ENCODE results near the gene OBI1. TPM values are rescaled to one million over a fixed set of nuclear protein-coding genes. Genes with fewer than 3 reads are reported as not detected.

OBI1 gene
- total RNA-seq, 1 experiment from 2014 or later: 7.9 TPM

DNA sequence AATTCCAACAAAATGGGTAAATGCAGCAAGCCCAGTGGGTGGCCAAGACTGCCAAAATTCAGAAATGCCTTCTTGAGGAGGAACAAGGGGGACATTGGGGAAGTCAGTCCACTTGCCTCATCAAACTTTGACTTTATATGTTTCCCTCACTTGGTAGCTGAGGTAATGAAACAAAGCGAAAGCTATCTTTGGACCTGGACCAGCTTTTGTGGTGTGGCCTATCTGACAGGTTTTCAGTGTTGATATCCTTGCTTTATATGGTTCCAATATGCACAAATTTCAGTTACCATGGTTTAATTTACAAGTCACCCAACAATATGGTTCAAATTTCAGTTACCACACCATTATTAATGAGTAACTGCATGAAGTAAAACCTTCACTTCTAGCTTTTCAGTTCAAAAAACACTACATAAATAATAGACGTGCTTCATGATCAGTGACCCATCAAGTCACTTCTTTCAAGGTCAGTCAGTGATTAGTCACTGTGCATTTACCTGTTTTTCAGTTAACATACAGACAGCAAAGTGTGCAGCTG is 38.0 kb downstream of the OBI1 start:
- Histone ChIP-seq H3K36me3 (ENCODE audit: low read depth, low read length) (peaks cover 19% of the 10 kb centered on the region; the same call in 1 of the 2 replicates), H3K4me1 (ENCODE audit: insufficient read depth, low read length) (no peaks in the 10 kb centered on the region), H3K9ac (ENCODE audit: low read length) (no peak overlapping the region), H3F3A (ENCODE audit: low read length, unreplicated experiment) (no peaks in the 10 kb centered on the region), H3K4me3 (ENCODE audit: low read length) (no peak overlapping the region), H4K20me1 (ENCODE audit: low read length) (no peaks in the 10 kb centered on the region), H3K27me3 (ENCODE audit: low read length) (no peaks in the 10 kb centered on the region), H3K79me2 (ENCODE audit: low read length) (no peaks in the 10 kb centered on the region), H3K27ac (ENCODE audit: low read length) (no peak overlapping the region), H3K9me2 (replicated peaks; ENCODE audit: low read length) (no peaks in the 10 kb centered on the region), H2AFZ (ENCODE audit: low read length) (no peak overlapping the region), H3K9me3 (ENCODE audit: low read length) (no peaks in the 10 kb centered on the region), H3K4me2 (ENCODE audit: low read length) (no peak overlapping the region)
- ChIA-PET POLR2A (ENCODE audit: unreplicated experiment) (no interaction called here), CTCF (no interaction called here)
- TF ChIP-seq, protein P1, sequence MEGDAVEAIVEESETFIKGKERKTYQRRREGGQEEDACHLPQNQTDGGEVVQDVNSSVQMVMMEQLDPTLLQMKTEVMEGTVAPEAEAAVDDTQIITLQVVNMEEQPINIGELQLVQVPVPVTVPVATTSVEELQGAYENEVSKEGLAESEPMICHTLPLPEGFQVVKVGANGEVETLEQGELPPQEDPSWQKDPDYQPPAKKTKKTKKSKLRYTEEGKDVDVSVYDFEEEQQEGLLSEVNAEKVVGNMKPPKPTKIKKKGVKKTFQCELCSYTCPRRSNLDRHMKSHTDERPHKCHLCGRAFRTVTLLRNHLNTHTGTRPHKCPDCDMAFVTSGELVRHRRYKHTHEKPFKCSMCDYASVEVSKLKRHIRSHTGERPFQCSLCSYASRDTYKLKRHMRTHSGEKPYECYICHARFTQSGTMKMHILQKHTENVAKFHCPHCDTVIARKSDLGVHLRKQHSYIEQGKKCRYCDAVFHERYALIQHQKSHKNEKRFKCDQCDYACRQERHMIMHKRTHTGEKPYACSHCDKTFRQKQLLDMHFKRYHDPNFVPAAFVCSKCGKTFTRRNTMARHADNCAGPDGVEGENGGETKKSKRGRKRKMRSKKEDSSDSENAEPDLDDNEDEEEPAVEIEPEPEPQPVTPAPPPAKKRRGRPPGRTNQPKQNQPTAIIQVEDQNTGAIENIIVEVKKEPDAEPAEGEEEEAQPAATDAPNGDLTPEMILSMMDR (conservative IDR thresholded peaks at IDR 0.05; ENCODE audit: low read depth, low read length): no peak
- TF ChIP-seq EZH2 (IDR thresholded peaks at IDR 0.05; ENCODE audit: low read length, unreplicated experiment) (no peak), EZH2phosphoT487 (IDR thresholded peaks at IDR 0.05; ENCODE audit: borderline replicate concordance, low read length) (no peak)
- no peak for DNase-seq
- intact Hi-C loops (cut with micrococcal nuclease): no loop called here
- no peak for ATAC-seq
- BruUV-seq (replicated peaks): no TSS peak

DNA sequence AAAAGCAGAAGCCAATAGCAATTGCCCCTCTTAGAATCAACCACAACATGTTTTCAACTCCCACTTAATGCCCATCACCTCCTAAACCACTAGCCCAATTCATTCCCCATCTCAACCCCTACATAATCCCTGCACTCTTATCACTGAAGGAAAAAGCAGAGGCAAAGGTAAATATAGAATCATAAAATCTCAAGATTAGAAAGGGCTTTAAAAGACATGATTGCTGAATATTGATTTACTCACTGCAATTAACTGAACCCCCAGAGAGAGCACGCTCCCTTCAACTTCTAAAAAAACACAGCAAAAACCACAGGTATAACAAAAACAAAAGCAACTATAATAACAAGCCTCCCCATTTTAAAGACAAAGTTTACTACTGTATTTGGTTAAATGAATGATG is 40.5 kb downstream of the OBI1 start:
- Histone ChIP-seq H3K9me3 (ENCODE audit: low read length) (no peaks in the 10 kb centered on the region), H3F3A (ENCODE audit: low read length, unreplicated experiment) (no peaks in the 10 kb centered on the region), H3K4me1 (ENCODE audit: insufficient read depth, low read length) (no peaks in the 10 kb centered on the region), H2AFZ (ENCODE audit: low read length) (no peak overlapping the region), H3K4me2 (ENCODE audit: low read length) (no peak overlapping the region), H3K9ac (ENCODE audit: low read length) (no peak overlapping the region), H3K27ac (ENCODE audit: low read length) (no peak overlapping the region), H3K27me3 (ENCODE audit: low read length) (no peaks in the 10 kb centered on the region), H3K36me3 (ENCODE audit: low read depth, low read length) (peaks cover 17% of the 10 kb centered on the region; the same call in 1 of the 2 replicates), H3K79me2 (ENCODE audit: low read length) (no peaks in the 10 kb centered on the region), H3K4me3 (ENCODE audit: low read length) (no peak overlapping the region), H4K20me1 (ENCODE audit: low read length) (no peaks in the 10 kb centered on the region), H3K9me2 (replicated peaks; ENCODE audit: low read length) (no peaks in the 10 kb centered on the region)
- POLR2A ChIA-PET (ENCODE audit: unreplicated experiment): no interaction called here
- ATAC-seq (no peak), DNase-seq (no peak)
- CTCF ChIA-PET: no interaction called here
- no peak for TF ChIP-seq EZH2 (IDR thresholded peaks at IDR 0.05; ENCODE audit: low read length, unreplicated experiment)
- TF ChIP-seq EZH2phosphoT487 (IDR thresholded peaks at IDR 0.05; ENCODE audit: borderline replicate concordance, low read length): no peak
- TF ChIP-seq, protein P1 (conservative IDR thresholded peaks at IDR 0.05; ENCODE audit: low read depth, low read length): no peak
- intact Hi-C loops (cut with micrococcal nuclease): no loop called here
- BruUV-seq (replicated peaks): no TSS peak

- BruUV-seq (replicated peaks): no TSS peak
- no peak for ATAC-seq
- intact Hi-C loops (cut with micrococcal nuclease): no loop called here
- Histone ChIP-seq H3F3A (ENCODE audit: low read length, unreplicated experiment) (no peaks in the 10 kb centered on the region), H3K9me2 (replicated peaks; ENCODE audit: low read length) (no peaks in the 10 kb centered on the region), H3K27me3 (ENCODE audit: low read length) (no peaks in the 10 kb centered on the region), H3K79me2 (ENCODE audit: low read length) (no peaks in the 10 kb centered on the region), H3K4me1 (ENCODE audit: insufficient read depth, low read length) (no peaks in the 10 kb centered on the region), H3K36me3 (ENCODE audit: low read depth, low read length) (peaks cover 2% of the 10 kb centered on the region; the same call in 1 of the 2 replicates), H2AFZ (ENCODE audit: low read length) (no peak overlapping the region), H3K9ac (ENCODE audit: low read length) (no peak overlapping the region), H3K27ac (ENCODE audit: low read length) (no peak overlapping the region), H3K9me3 (ENCODE audit: low read length) (no peaks in the 10 kb centered on the region), H4K20me1 (ENCODE audit: low read length) (no peaks in the 10 kb centered on the region), H3K4me3 (ENCODE audit: low read length) (no peak overlapping the region), H3K4me2 (ENCODE audit: low read length) (no peak overlapping the region)
- ChIA-PET POLR2A (ENCODE audit: unreplicated experiment) (interaction anchor here (0.6 kb wide), 1 partner anchor 305 kb away, joined by 7 read pairs; no protein-coding TSS in a partner anchor), CTCF (no interaction called here)
- TF ChIP-seq EZH2 (IDR thresholded peaks at IDR 0.05; ENCODE audit: low read length, unreplicated experiment): no peak
- no peak for TF ChIP-seq EZH2phosphoT487 (IDR thresholded peaks at IDR 0.05; ENCODE audit: borderline replicate concordance, low read length)
- TF ChIP-seq, protein P1 (conservative IDR thresholded peaks at IDR 0.05; ENCODE audit: low read depth, low read length): no peak
- no peak for DNase-seq
Measured at GRCh38 chr13:78611040-78611439, 47.9 kb downstream of the OBI1 start.

Data from PC-3 (cell line).